ENCODE data around the gene ZFP92.

DNA sequence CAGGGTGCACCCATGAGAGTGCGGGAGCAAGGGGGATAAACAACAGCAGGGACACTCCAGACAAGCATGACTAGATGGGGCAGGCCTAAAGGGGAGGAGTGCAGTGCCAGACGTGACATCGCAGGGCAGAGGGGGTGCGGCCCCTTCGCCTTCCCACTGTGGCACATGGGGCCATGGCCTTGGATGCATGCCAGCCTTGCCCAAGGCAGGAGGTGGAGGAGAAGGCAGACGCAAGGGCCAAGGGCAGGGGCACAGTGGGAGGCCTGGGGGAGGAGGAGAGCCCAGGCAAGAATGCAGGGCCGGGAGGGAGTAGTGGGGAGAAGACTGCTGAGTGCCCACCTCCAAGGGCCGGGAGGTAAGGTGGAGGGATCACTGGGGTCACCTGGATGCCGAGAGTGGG lies 31.8 kb upstream of the ZFP92 start:
- TF ChIP-seq, protein P1, sequence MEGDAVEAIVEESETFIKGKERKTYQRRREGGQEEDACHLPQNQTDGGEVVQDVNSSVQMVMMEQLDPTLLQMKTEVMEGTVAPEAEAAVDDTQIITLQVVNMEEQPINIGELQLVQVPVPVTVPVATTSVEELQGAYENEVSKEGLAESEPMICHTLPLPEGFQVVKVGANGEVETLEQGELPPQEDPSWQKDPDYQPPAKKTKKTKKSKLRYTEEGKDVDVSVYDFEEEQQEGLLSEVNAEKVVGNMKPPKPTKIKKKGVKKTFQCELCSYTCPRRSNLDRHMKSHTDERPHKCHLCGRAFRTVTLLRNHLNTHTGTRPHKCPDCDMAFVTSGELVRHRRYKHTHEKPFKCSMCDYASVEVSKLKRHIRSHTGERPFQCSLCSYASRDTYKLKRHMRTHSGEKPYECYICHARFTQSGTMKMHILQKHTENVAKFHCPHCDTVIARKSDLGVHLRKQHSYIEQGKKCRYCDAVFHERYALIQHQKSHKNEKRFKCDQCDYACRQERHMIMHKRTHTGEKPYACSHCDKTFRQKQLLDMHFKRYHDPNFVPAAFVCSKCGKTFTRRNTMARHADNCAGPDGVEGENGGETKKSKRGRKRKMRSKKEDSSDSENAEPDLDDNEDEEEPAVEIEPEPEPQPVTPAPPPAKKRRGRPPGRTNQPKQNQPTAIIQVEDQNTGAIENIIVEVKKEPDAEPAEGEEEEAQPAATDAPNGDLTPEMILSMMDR (IDR thresholded peaks at IDR 0.05 in 2 of 3, conservative IDR thresholded peaks at IDR 0.05 in 1 of 3; ENCODE audit: control insufficient read depth in 2 of 3, extremely low read depth in 1 of 3, insufficient read depth in 1 of 3, low read depth in 3 of 3, low read length in 3 of 3) = no peak
- no peak for TF ChIP-seq HCFC1 (IDR thresholded peaks at IDR 0.05; ENCODE audit: low read length)
- no peak for TF ChIP-seq NFIC (IDR thresholded peaks at IDR 0.05; ENCODE audit: low read depth, low read length)
- TF ChIP-seq, protein P2, sequence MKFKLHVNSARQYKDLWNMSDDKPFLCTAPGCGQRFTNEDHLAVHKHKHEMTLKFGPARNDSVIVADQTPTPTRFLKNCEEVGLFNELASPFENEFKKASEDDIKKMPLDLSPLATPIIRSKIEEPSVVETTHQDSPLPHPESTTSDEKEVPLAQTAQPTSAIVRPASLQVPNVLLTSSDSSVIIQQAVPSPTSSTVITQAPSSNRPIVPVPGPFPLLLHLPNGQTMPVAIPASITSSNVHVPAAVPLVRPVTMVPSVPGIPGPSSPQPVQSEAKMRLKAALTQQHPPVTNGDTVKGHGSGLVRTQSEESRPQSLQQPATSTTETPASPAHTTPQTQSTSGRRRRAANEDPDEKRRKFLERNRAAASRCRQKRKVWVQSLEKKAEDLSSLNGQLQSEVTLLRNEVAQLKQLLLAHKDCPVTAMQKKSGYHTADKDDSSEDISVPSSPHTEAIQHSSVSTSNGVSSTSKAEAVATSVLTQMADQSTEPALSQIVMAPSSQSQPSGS (IDR thresholded peaks at IDR 0.05; ENCODE audit: low read length) = no peak
- TF ChIP-seq, protein P3, sequence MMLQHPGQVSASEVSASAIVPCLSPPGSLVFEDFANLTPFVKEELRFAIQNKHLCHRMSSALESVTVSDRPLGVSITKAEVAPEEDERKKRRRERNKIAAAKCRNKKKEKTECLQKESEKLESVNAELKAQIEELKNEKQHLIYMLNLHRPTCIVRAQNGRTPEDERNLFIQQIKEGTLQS (IDR thresholded peaks at IDR 0.05; ENCODE audit: borderline replicate concordance, extremely low read depth, low read depth, low read length) = no peak
- TF ChIP-seq BRCA1 (IDR thresholded peaks at IDR 0.05; ENCODE audit: low read depth, low read length) = no peak
- TF ChIP-seq SREBF2 (IDR thresholded peaks at IDR 0.05; ENCODE audit: low read length) = no peak
- TF ChIP-seq, protein P4, sequence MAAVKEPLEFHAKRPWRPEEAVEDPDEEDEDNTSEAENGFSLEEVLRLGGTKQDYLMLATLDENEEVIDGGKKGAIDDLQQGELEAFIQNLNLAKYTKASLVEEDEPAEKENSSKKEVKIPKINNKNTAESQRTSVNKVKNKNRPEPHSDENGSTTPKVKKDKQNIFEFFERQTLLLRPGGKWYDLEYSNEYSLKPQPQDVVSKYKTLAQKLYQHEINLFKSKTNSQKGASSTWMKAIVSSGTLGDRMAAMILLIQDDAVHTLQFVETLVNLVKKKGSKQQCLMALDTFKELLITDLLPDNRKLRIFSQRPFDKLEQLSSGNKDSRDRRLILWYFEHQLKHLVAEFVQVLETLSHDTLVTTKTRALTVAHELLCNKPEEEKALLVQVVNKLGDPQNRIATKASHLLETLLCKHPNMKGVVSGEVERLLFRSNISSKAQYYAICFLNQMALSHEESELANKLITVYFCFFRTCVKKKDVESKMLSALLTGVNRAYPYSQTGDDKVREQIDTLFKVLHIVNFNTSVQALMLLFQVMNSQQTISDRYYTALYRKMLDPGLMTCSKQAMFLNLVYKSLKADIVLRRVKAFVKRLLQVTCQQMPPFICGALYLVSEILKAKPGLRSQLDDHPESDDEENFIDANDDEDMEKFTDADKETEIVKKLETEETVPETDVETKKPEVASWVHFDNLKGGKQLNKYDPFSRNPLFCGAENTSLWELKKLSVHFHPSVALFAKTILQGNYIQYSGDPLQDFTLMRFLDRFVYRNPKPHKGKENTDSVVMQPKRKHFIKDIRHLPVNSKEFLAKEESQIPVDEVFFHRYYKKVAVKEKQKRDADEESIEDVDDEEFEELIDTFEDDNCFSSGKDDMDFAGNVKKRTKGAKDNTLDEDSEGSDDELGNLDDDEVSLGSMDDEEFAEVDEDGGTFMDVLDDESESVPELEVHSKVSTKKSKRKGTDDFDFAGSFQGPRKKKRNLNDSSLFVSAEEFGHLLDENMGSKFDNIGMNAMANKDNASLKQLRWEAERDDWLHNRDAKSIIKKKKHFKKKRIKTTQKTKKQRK (IDR thresholded peaks at IDR 0.05; ENCODE audit: low read depth, low read length) = no peak
- TF ChIP-seq ZNF274 (IDR thresholded peaks at IDR 0.05; ENCODE audit: insufficient read depth, insufficient read length) = no peak
- TF ChIP-seq, protein P5, sequence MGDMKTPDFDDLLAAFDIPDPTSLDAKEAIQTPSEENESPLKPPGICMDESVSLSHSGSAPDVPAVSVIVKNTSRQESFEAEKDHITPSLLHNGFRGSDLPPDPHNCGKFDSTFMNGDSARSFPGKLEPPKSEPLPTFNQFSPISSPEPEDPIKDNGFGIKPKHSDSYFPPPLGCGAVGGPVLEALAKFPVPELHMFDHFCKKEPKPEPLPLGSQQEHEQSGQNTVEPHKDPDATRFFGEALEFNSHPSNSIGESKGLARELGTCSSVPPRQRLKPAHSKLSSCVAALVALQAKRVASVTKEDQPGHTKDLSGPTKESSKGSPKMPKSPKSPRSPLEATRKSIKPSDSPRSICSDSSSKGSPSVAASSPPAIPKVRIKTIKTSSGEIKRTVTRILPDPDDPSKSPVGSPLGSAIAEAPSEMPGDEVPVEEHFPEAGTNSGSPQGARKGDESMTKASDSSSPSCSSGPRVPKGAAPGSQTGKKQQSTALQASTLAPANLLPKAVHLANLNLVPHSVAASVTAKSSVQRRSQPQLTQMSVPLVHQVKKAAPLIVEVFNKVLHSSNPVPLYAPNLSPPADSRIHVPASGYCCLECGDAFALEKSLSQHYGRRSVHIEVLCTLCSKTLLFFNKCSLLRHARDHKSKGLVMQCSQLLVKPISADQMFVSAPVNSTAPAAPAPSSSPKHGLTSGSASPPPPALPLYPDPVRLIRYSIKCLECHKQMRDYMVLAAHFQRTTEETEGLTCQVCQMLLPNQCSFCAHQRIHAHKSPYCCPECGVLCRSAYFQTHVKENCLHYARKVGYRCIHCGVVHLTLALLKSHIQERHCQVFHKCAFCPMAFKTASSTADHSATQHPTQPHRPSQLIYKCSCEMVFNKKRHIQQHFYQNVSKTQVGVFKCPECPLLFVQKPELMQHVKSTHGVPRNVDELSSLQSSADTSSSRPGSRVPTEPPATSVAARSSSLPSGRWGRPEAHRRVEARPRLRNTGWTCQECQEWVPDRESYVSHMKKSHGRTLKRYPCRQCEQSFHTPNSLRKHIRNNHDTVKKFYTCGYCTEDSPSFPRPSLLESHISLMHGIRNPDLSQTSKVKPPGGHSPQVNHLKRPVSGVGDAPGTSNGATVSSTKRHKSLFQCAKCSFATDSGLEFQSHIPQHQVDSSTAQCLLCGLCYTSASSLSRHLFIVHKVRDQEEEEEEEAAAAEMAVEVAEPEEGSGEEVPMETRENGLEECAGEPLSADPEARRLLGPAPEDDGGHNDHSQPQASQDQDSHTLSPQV (IDR thresholded peaks at IDR 0.05) = no peak
- TF ChIP-seq POLR2AphosphoS2 (IDR thresholded peaks at IDR 0.05; ENCODE audit: low read depth, low read length) = no peak
- no peak for TF ChIP-seq HDAC6 (IDR thresholded peaks at IDR 0.05; ENCODE audit: unreplicated experiment)
